BLaER1 (cell line): ENCODE results near the gene ABHD5.
"Not testable (repeated sequence)": the region's sequence is repeated elsewhere in the genome, so short reads cannot be mapped to it uniquely, and the experiment has no call there.

Experiments used
- H3K27ac ChIP-seq: shearing (Covaris generic); formaldehyde crosslinking; 2 replicates; pipeline ENCODE4 v1.8.1; 2022
- H3K27me3 ChIP-seq: shearing (Covaris generic); formaldehyde crosslinking; 2 replicates; pipeline ENCODE4 v1.8.1; 2022
- H3K36me3 ChIP-seq: shearing (Covaris generic); formaldehyde crosslinking; 2 replicates; pipeline ENCODE4 v1.8.1; 2022
- H3K4me1 ChIP-seq: shearing (Covaris generic); formaldehyde crosslinking; 2 replicates; pipeline ENCODE4 v1.8.1; 2022
- H3K4me2 ChIP-seq: shearing (Covaris generic); formaldehyde crosslinking; 2 replicates; pipeline ENCODE4 v1.8.1; 2022
- H3K4me3 ChIP-seq: shearing (Covaris generic); formaldehyde crosslinking; 2 replicates; pipeline ENCODE4 v1.8.1; 2022
- H3K9ac ChIP-seq: shearing (Covaris generic); formaldehyde crosslinking; 2 replicates; pipeline ENCODE4 v1.8.1; 2022
- H3K9me3 ChIP-seq: shearing (Covaris generic); formaldehyde crosslinking; 2 replicates; pipeline ENCODE4 v1.8.1; 2022
- H4K20me1 ChIP-seq: shearing (Covaris generic); formaldehyde crosslinking; 2 replicates; pipeline ENCODE4 v1.8.1; 2022
- Cebpa-rat ChIP-seq: shearing (Covaris generic); IDR thresholded peaks from 2 replicates; pipeline ENCODE4 v1.8.1; 2022

Gene ABHD5

DNA sequence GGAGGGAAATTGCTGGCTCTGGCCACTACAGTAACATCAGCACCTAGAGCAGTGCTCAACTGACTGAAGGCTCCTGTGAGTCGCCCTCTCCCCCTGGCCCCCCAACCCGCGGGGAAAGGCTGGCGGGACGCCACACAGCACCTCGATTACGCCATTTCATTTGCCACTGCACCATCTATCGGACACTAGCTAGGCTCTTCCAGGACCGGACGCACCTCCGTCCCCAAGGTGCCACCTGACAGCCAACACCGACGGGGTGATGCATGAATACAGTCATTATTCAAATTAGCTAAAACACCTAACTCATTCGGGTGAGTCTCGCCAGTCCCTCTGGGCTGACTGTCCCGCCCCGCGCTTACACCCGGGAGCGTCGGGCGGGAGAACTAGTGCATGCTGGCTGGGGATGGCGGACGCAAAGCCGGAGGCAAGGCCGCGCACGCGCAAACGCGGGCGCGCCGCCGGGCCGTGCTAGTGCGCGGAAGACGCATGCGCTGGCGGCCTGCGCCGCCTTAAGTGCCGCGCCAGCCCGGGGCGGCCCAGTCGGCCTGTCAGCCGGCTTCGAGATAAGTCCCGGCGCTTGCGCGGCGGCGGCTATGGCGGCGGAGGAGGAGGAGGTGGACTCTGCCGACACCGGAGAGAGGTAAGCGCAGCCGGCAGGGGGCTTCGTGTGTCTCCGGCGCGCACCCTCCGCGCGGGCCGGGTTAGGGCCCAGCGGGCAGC lies at the start of gene ABHD5:
ABHD5 (plus strand) TSS at position 539 of the 720 bp plus-strand sequence; CDS start at position 594, 55 bp downstream.
- no peaks in the 10 kb centered on the region for H3K36me3 ChIP-seq
- H3K27me3 ChIP-seq = no peaks in the 10 kb centered on the region
- peak within 1 kb of the TSS; percentile 93 for H3K9ac ChIP-seq
- TF ChIP-seq Cebpa-rat = no peak
- peak within 1 kb of the TSS; percentile 97 for H3K4me3 ChIP-seq
- H3K4me1 ChIP-seq = peaks cover 16% of the 10 kb centered on the region
- H3K9me3 ChIP-seq = no peaks in the 10 kb centered on the region
- H3K4me2 ChIP-seq = peak within 1 kb of the TSS; percentile 91
- peak within 1 kb of the TSS; percentile 89 for H3K27ac ChIP-seq
- no peaks in the 10 kb centered on the region for H4K20me1 ChIP-seq

DNA sequence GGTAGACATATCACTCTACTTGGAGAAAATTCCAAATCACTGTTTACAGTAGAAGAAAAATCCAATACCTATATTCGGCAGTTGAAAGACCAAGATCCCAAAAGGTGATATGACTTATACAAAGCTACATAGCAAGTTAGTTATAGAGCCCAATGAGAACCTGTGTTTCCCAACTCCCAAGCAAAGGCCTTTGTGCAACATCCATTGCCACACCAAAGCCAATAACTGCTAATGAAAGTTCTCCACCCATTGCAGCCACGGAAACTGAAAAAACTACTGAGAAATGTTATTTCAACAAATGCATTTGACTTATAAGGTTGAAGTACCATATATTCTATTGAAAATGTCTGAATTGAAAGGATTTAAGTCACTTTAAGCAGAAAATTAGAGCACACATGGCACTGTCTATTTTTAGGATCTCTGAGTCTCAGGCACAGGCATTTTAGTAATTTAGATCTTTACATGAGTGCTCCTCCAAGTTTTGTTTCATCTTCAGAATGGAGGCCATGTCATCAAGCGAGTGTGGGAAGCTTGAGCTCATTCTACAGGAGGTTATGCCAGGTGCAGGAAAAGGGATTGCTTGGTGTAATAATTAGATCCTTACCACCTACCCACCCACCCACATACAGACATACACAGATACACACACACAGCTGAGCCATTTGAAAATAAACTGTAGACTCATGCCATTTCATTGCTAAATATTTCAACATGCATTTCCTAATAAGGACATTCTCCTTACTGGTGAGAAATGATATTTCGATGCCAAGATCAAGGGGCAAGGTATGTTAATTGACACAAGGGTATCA lies 49.2 kb upstream of the ABHD5 start:
- Histone ChIP-seq H3K27me3 (no peaks in the 10 kb centered on the region), H3K9me3 (no peaks in the 10 kb centered on the region), H3K4me2 (no peak overlapping the region), H3K9ac (no peak overlapping the region), H3K4me3 (no peak overlapping the region), H4K20me1 (no peaks in the 10 kb centered on the region), H3K27ac (no peak overlapping the region), H3K36me3 (no peaks in the 10 kb centered on the region), H3K4me1 (no peaks in the 10 kb centered on the region)
- TF ChIP-seq Cebpa-rat = no peak

DNA sequence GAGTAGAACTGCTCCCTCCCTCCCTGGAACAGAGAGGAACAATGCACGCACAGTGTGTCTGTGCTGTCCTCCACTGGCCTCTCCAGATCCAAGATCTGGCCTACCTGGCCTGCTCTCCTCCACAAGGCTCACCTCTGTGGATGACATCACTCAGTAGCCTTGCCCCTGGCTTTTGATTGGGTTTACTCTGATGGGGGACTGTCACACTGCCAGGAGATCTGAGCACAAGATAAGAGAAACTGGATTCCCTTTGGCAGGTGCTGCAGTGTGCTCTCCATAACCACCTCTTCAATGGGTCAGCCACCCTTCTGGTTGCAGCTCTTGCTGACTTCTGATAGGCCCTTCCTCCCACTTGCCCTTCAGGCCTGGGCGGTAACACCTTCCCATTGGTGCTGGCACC lies 46.3 kb upstream of the ABHD5 start:
- Histone ChIP-seq H3K36me3 (no peaks in the 10 kb centered on the region), H3K4me2 (no peak overlapping the region), H3K9me3 (no peaks in the 10 kb centered on the region), H3K27ac (no peak overlapping the region), H3K9ac (no peak overlapping the region), H3K4me3 (no peak overlapping the region), H4K20me1 (no peaks in the 10 kb centered on the region), H3K27me3 (no peaks in the 10 kb centered on the region), H3K4me1 (no peaks in the 10 kb centered on the region)
- TF ChIP-seq Cebpa-rat = no peak

- Histone ChIP-seq H3K4me3 (no peak overlapping the region), H3K36me3 (no peaks in the 10 kb centered on the region), H3K9ac (no peak overlapping the region), H3K4me1 (no peaks in the 10 kb centered on the region), H4K20me1 (no peaks in the 10 kb centered on the region), H3K27ac (no peak overlapping the region), H3K4me2 (no peak overlapping the region), H3K27me3 (no peaks in the 10 kb centered on the region), H3K9me3 (no peaks in the 10 kb centered on the region)
- TF ChIP-seq Cebpa-rat = no peak
These were observed 43.2 kb upstream of the ABHD5 start for GRCh38 chr3:43647331-43648166.

DNA sequence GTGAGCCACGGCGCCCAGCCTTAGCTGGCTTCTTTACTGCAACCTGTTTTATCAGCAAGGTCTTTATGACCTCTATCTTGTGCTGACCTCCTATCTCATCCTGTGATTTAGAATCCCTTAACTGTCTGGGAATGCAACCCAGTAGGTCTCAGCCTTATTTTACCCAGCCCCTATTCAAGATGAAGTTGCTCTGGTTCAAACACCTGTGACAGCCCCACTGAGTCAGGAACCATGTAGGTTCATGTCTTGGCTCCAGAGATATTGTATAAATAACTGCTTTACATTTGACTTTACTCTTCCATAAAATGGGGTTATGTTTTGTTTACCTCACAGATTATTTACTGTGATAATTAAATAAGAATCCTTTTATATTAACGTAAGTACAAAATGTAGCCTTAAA lies 41.8 kb upstream of the ABHD5 start:
- no peaks in the 10 kb centered on the region for H3K27me3 ChIP-seq
- no peaks in the 10 kb centered on the region for H3K36me3 ChIP-seq
- H3K27ac ChIP-seq = no peak overlapping the region
- no peak for TF ChIP-seq Cebpa-rat
- H3K9ac ChIP-seq = no peak overlapping the region
- H4K20me1 ChIP-seq = no peaks in the 10 kb centered on the region
- no peaks in the 10 kb centered on the region for H3K9me3 ChIP-seq
- H3K4me2 ChIP-seq = no peak overlapping the region
- H3K4me3 ChIP-seq = no peak overlapping the region
- H3K4me1 ChIP-seq = no peaks in the 10 kb centered on the region

DNA sequence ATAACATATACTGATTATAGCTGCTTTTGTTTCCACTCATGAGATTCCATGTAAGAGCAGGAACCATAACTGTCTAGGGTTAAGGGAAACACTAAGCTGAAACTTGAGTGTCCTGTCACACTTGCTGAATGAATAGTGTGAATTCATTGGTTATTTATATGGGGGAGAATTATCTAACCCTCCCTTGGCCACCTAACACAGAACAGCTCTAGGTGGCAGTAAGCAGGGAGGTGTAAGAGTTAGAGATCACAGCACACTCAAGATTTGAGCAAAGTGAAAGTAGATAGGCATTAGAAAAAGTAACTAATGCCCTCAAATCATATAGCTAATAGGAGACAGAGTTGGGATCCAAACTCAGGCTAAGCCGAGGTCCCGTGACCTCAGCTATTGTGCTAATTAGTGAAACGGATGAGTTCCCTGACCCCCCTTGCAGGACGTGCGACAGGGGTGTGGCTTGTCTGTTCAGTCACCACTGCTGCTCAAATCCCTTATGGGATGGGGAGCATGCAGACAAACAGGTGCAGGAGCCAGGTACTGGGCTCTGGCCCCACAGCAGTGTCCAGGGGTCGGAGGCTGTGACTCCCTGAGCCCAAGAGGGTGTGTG lies 41.3 kb upstream of the ABHD5 start:
- H3K4me2 ChIP-seq = no peak overlapping the region
- no peaks in the 10 kb centered on the region for H4K20me1 ChIP-seq
- no peak overlapping the region for H3K4me3 ChIP-seq
- H3K9ac ChIP-seq = no peak overlapping the region
- H3K9me3 ChIP-seq = no peaks in the 10 kb centered on the region
- no peaks in the 10 kb centered on the region for H3K36me3 ChIP-seq
- no peak overlapping the region for H3K27ac ChIP-seq
- no peak for TF ChIP-seq Cebpa-rat
- H3K27me3 ChIP-seq = no peaks in the 10 kb centered on the region
- H3K4me1 ChIP-seq = no peaks in the 10 kb centered on the region

DNA sequence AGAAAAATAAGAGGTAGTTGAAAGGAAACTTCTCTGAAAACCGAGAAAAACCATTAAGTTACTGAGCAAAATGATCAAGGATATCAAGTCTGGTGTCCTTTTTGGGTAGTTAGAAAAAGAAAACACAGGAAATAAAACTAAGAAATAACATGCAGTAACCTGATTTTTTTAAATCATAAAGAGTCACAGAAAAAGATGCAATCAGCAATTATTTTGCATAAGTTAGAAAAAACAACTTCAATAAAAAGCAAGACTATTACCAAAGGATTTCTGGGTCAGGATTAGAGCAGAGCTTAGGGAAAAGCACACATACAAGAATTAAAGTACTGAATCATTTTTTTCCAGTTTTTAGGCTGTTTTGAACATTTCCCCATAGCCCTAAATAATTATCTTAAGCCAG lies 40.4 kb upstream of the ABHD5 start:
- Histone ChIP-seq H3K27me3 (no peaks in the 10 kb centered on the region), H3K4me3 (no peak overlapping the region), H3K9ac (no peak overlapping the region), H3K27ac (no peak overlapping the region), H3K9me3 (no peaks in the 10 kb centered on the region), H3K4me2 (no peak overlapping the region), H3K36me3 (no peaks in the 10 kb centered on the region), H3K4me1 (no peaks in the 10 kb centered on the region), H4K20me1 (no peaks in the 10 kb centered on the region)
- TF ChIP-seq Cebpa-rat = no peak

GRCh38 chr3:43656390-43656789 lies 34.3 kb upstream of the ABHD5 start:
- not testable (repeated sequence) for H3K36me3 ChIP-seq, H3K27ac ChIP-seq, H3K9me3 ChIP-seq, H3K4me3 ChIP-seq, H3K4me2 ChIP-seq, H3K27me3 ChIP-seq, H3K4me1 ChIP-seq, H3K9ac ChIP-seq, H4K20me1 ChIP-seq

- Histone ChIP-seq H3K9me3 (peaks cover 12% of the 10 kb centered on the region; the same call in 1 of the 2 replicates), H4K20me1 (no peaks in the 10 kb centered on the region), H3K9ac (no peak overlapping the region), H3K27me3 (no peaks in the 10 kb centered on the region), H3K27ac (no peak overlapping the region), H3K4me3 (no peak overlapping the region), H3K4me1 (no peaks in the 10 kb centered on the region), H3K4me2 (no peak overlapping the region), H3K36me3 (no peaks in the 10 kb centered on the region)
- no peak for TF ChIP-seq Cebpa-rat
These were observed 31.4 kb upstream of the ABHD5 start for GRCh38 chr3:43659250-43659880.

GRCh38 chr3:43661376-43661775 lies 29.4 kb upstream of the ABHD5 start:
- H3K4me3 ChIP-seq, H4K20me1 ChIP-seq, H3K9ac ChIP-seq, H3K27me3 ChIP-seq, H3K27ac ChIP-seq, H3K36me3 ChIP-seq, H3K4me1 ChIP-seq, H3K4me2 ChIP-seq: not testable (repeated sequence)
- peaks cover 12% of the 10 kb centered on the region; the same call in 1 of the 2 replicates for H3K9me3 ChIP-seq

- not testable (repeated sequence) for H3K27me3 ChIP-seq, H3K27ac ChIP-seq, H3K4me1 ChIP-seq, H3K9me3 ChIP-seq, H3K9ac ChIP-seq, H3K36me3 ChIP-seq, H3K4me2 ChIP-seq, H3K4me3 ChIP-seq, H4K20me1 ChIP-seq
These were observed 25.7 kb upstream of the ABHD5 start for GRCh38 chr3:43665011-43665410.
